ENCODE measurements around the gene FICD.

Gene FICD

GRCh38 chr12:108502922-108503321 is 12.2 kb upstream of the FICD start:
- no peak for DNase-seq (ENCODE audit: low read depth, low spot score)

GRCh38 chr12:108505129-108505528 is 9.9 kb upstream of the FICD start:
- no peak for DNase-seq (ENCODE audit: low read depth, low spot score)

GRCh38 chr12:108507971-108508642 is 7.0 kb upstream of the FICD start:
- DNase-seq (ENCODE audit: low read depth, low spot score) = no peak

GRCh38 chr12:108509806-108510205 is 5.3 kb upstream of the FICD start:
- no peak for DNase-seq (ENCODE audit: low read depth, low spot score)

DNA sequence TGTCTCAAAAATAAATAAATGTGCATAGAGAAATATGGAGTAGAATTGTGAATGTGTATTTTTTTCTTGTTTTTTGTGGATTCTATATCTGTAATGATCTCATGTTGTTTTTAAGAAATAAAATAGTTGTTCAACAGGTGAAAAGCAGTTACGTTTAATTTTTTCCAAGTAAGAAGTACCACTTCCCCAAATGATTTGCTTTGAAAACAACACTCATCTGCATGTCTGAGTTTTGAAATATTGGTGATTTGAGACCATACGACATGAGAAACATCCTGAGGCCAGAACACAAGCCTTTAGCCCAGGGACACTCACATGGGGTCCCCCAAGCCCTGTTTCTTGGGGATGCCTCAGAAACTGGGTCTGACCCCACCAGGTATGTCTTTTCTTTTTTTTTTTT is 4.2 kb upstream of the FICD start:
- DNase-seq (ENCODE audit: low read depth, low spot score) = no peak

DNA sequence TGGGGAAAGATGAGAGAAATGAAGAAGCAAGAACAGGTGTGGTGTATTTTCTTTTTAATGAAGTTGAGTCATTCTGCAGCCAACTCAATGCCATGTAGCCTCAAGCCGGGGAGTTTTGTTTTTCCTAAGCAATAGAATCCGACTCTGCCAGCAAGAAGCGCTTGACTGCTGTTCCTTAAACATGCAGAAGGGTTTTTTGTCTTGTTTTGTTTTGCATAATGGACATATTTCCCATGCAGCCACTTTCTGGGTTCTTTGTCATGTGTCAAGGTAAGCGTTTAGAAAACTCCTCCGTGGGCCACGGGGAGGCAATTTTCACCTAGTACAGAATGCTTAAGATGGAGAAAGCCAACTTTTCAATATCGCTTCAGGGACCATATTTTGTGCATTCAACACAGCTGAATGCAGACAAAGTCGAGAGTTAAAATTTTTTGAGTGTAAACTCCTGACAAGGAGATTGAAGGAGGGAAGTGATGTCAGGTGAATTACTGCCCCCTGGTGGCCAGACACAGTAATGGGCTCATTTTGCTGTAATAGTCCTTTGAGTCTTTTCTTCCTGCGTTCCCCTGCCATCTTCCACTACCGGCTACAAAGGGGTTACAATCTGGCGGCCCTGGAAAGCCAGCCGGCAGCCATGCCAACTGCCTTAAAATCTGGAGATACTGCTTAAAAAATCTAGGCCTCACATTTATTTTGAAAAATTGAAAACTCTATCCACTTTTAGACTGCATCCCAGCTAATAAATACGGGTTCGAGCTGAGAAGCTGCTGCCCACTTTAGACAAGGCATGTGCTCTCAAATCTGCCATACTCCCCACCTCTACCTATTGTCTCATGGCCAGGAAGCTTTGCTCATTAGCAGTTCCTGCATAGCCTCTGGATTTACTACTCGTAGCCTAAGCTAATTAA is 3.2 kb upstream of the FICD start:
- DNase-seq (ENCODE audit: low read depth, low spot score) = no peak

DNA sequence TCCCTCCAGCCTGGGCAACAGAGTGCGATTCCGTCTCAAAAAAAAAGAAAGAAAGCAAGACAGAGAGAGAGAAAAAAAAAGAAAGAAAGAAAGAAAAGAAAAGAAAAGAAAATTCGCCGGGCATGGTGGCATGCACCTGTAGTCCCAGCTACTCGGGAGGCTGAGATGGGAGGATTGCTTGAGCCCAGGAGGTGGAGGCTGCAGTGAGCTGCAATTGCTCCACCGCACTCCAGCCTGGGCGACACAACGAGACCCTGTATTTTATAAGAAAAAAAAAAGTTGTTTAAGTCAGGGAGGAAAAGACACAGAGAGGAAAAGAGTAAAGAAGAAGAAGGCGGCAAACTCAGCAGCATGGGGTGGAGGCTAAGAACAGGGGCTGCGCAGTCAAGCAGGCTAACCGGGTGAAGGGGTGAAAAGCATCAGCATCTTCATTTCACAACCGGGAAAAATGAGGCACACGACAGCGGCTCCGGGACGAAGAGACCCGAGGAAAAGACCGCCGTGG is 557 bp upstream of the FICD start:
- no peak for DNase-seq (ENCODE audit: low read depth, low spot score)

DNA sequence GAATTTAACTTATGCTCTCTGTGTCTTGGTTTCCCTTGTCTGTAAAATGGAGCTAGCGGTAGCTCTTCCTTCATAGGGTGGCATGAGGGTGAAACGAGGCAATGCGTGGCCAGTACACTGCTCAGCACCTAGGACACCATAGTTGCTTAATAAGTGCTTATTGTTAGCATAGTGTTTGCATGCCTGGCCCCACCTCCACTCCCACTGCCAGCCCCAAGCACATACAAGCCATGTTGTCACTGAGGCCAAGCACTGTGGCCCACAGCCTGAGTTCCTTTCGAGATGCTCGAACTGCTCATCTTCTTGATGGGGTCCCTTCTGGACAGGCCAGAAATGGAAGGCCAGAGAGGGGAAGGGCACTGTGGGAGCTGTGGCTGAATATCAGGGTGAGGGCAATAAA is 839 bp downstream of the FICD start:
- no peak for DNase-seq (ENCODE audit: low read depth, low spot score)

DNA sequence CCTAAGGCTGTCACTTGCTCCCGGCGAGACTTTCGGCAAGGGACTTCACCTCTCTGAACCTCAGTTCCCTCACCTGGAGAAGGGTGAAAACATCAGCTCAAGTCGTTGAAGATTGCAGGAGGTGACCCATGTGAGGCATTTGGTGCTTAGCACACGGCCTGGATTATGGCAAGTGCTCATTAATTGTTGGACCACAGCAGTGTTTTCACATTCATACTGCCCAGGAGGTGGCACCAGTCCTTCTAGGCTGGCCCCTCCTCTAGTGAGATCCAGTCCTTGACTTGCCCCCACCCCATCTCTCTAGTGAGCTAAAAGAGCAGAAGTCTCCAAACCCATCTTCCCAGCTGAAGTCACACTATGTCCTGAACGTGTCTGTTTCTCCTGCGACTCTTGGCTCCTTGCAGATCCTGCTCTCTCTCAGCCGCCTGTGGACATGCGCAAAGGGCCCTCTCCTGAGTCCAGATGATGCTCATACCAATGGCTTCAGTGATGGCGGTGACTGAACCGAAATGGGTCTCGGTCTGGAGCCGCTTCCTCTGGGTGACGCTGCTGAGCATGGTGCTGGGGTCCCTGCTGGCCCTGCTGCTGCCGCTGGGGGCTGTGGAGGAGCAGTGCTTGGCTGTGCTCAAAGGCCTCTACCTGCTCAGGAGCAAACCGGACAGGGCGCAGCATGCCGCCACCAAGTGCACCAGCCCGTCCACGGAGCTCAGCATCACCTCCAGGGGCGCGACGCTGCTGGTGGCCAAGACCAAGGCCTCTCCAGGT is 1.6 kb downstream of the FICD start:
- DNase-seq (ENCODE audit: low read depth, low spot score) = no peak

GRCh38 chr12:108517288-108518100 is 2.4 kb downstream of the FICD start:
- DNase-seq (ENCODE audit: low read depth, low spot score) = no peak

GRCh38 chr12:108518101-108518715 is 3.1 kb downstream of the FICD start:
- no peak for DNase-seq (ENCODE audit: low read depth, low spot score)

GRCh38 chr12:108518716-108519496 is 3.8 kb downstream of the FICD start:
- no peak for DNase-seq (ENCODE audit: low read depth, low spot score)

DNA sequence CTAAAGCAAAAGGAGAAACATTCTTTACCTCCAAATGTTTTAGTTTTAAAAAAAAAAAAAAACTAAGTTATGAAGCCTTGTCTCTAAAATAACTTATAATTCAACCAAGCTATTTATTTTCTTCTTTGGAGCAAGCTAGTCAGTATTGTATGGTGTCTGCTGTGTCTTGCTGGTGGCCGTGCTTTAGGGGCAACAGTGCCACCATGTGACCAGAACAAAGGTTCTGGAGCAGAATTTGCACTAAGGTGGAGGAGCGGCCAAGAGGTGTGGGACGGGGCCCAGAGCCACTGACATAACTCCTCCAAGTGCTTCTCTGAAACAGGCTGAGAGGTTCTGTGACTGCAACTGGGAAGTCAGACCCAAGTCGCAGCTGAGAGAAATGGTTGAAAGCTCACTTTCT is 4.5 kb downstream of the FICD start:
- no peak for DNase-seq (ENCODE audit: low read depth, low spot score)

DNA sequence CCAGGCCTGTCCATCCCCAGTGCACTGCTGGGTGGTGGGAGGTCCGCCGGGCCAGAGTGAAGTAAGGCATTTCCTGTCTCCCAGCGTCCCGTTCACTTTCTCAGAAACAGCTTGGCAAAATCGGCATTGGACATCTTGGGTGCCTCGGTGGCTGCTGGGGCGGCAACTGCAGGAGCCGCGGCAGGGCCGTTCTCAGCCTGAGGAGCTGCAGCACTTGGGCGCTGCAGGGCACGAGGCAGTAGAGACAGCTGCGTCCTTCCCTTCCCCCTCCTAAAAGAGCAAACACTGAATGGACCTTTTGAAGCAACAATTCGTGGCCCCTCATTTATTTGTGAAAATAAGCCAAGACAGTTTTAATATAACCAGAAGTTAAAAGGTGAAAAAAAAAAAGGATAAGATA is 8.3 kb downstream of the FICD start:
- DNase-seq (ENCODE audit: low read depth, low spot score) = no peak

DNA sequence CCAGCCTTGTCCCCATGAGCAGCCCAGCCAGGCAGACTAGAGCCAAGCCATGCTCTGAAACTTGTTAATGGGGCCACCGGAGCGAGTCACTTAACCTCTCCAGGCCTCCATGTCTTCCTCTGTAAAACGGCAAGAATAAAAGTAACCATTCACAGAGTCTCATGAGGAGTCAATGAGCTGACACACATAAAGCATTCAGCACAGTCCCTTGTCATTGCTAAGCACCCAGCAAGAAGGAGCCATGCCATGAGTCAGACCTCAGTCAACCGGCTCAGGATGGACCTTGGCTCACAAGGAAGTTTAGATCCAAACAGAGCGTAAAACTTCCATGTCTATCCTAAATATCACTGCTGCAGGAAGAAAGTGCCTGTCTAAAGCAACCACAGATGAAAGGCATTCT is 10.6 kb downstream of the FICD start:
- no peak for DNase-seq (ENCODE audit: low read depth, low spot score)

GRCh38 chr12:108526482-108527165 is 11.5 kb downstream of the FICD start:
- DNase-seq (ENCODE audit: low read depth, low spot score) = no peak

GRCh38 chr12:108527166-108527496 is 12.1 kb downstream of the FICD start:
- no peak for DNase-seq (ENCODE audit: low read depth, low spot score)

GRCh38 chr12:108530161-108530560 is 15.1 kb downstream of the FICD start:
- no peak for DNase-seq (ENCODE audit: low read depth, low spot score)

Measured in brain pericyte (primary cell).